Right hindlimb (tissue), 1 donor: ENCODE results near the gene CACNA1G.

Experiments
- DNase-seq: peaks from one replicate; pipeline ENCODE4 v3.0.0-alpha.2; 2018

The CACNA1G gene

GRCh38 chr17:50635732-50635981 is 75.1 kb downstream of the CACNA1G start:
- DNase-seq: no peak

- peak; percentile 6 for DNase-seq
Measured at GRCh38 chr17:50635982-50636803, 75.7 kb downstream of the CACNA1G start.

- peak; percentile 7 for DNase-seq
Measured at GRCh38 chr17:50636804-50637195, 76.3 kb downstream of the CACNA1G start.

- no peak for DNase-seq
Measured at GRCh38 chr17:50637829-50638605, 77.5 kb downstream of the CACNA1G start.

GRCh38 chr17:50638606-50638965 is 78.1 kb downstream of the CACNA1G start:
- DNase-seq: no peak

GRCh38 chr17:50638966-50639713 is 78.6 kb downstream of the CACNA1G start:
- DNase-seq: peak; percentile 72

GRCh38 chr17:50640686-50641351 is 80.3 kb downstream of the CACNA1G start:
- DNase-seq: peak; percentile 34

- no peak for DNase-seq
Measured at GRCh38 chr17:50641357-50641756, 80.8 kb downstream of the CACNA1G start.

GRCh38 chr17:50642071-50642721 is 81.7 kb downstream of the CACNA1G start:
- DNase-seq: peak; percentile 16

- peak; percentile 7 for DNase-seq
Measured at GRCh38 chr17:50642722-50643656, 82.5 kb downstream of the CACNA1G start.

- no peak for DNase-seq
Measured at GRCh38 chr17:50645748-50646682, 85.5 kb downstream of the CACNA1G start.

GRCh38 chr17:50647187-50647586 is 86.7 kb downstream of the CACNA1G start:
- DNase-seq: no peak

- no peak for DNase-seq
Measured at GRCh38 chr17:50649042-50649908, 88.8 kb downstream of the CACNA1G start.

- no peak for DNase-seq
Measured at GRCh38 chr17:50651661-50652060, 91.1 kb downstream of the CACNA1G start.

GRCh38 chr17:50653738-50654137 is 93.2 kb downstream of the CACNA1G start:
- no peak for DNase-seq

- no peak for DNase-seq
Measured at GRCh38 chr17:50656509-50656908, 96.0 kb downstream of the CACNA1G start.

- no peak for DNase-seq
Measured at GRCh38 chr17:50657054-50657453, 96.5 kb downstream of the CACNA1G start.

- no peak for DNase-seq
Measured at GRCh38 chr17:50657627-50658026, 97.1 kb downstream of the CACNA1G start.

- no peak for DNase-seq
Measured at GRCh38 chr17:50658616-50659015, 98.1 kb downstream of the CACNA1G start.
